Left ventricle myocardium inferior (tissue), 1 donor: ENCODE data around the gene NHEJ1. TPM values are rescaled to one million over a fixed set of nuclear protein-coding genes. Genes with fewer than 3 reads are reported as not detected.

Experiments used
- DNase-seq: peaks from one replicate; pipeline ENCODE4 v3.0.0-alpha.2; 2020
- H3K27ac ChIP-seq: fragments of 200-600 bp; replicated peaks from 2 replicates; pipeline ENCODE4 v1.8.0; 2021
- H3K27me3 ChIP-seq: fragments of 200-600 bp; 2 replicates; pipeline ENCODE4 v1.8.0; 2021; ENCODE audit warnings: low read depth
- H3K36me3 ChIP-seq: fragments of 200-600 bp; 2 replicates; pipeline ENCODE4 v1.8.0; 2021
- H3K4me1 ChIP-seq: fragments of 200-600 bp; 2 replicates; pipeline ENCODE4 v1.8.0; 2021
- H3K4me3 ChIP-seq: fragments of 200-600 bp; 2 replicates; pipeline ENCODE4 v1.8.0; 2021; ENCODE audit warnings: mild to moderate bottlenecking, moderate library complexity
- H3K9me3 ChIP-seq: fragments of 200-600 bp; replicated peaks from 2 replicates; pipeline ENCODE4 v1.8.0; 2021
- CTCF ChIP-seq: fragments of 200-600 bp; IDR thresholded peaks from 2 replicates; pipeline ENCODE4 v1.8.0; 2021; ENCODE audit warnings: antibody characterized with exemption, mild to moderate bottlenecking, borderline replicate concordance
- intact Hi-C: fragments of 100-400 bp; cut with micrococcal nuclease; formaldehyde crosslinking; loops from one replicate; pipeline ENCODE4 v1.11.0; 2022
- total RNA-seq: library from RNA; stranded (reverse); fragmentation: NEBNext Ultra II Directional; extraction: Animal tissue kit (Norgen Biotek cat#: 25700); gene quantifications from one replicate; pipeline ENCODE4 v1.2.1, GENCODE V29; 2021
- donor health status: DM: no; HTN: yes; CAD: no; lungs with severe emphysema.

NHEJ1 gene
- total RNA-seq, 1 donor from 2014 or later: 6.4 TPM

- peaks cover 36% of the 10 kb centered on the region for H3K36me3 ChIP-seq
- peaks cover 15% of the 10 kb centered on the region for H3K4me1 ChIP-seq
- no peak overlapping the region for H3K4me3 ChIP-seq
- no peak for TF ChIP-seq CTCF
- H3K27me3 ChIP-seq: no peaks in the 10 kb centered on the region
- no peak for DNase-seq
- intact Hi-C loops: no loop called here
- H3K9me3 ChIP-seq: no peaks in the 10 kb centered on the region
- no peak overlapping the region for H3K27ac ChIP-seq
Observed at GRCh38 chr2:219158025-219158424, 2.6 kb downstream of the NHEJ1 start.

GRCh38 chr2:219157396-219157795 lies 3.2 kb downstream of the NHEJ1 start:
- no peaks in the 10 kb centered on the region for H3K9me3 ChIP-seq
- no peak for TF ChIP-seq CTCF
- no peak overlapping the region for H3K27ac ChIP-seq
- intact Hi-C loops: no loop called here
- H3K4me3 ChIP-seq: no peak overlapping the region
- peaks cover 39% of the 10 kb centered on the region for H3K36me3 ChIP-seq
- no peaks in the 10 kb centered on the region for H3K27me3 ChIP-seq
- no peak for DNase-seq
- peaks cover 15% of the 10 kb centered on the region for H3K4me1 ChIP-seq

- Histone ChIP-seq H3K27ac (no peak overlapping the region), H3K9me3 (no peaks in the 10 kb centered on the region), H3K4me1 (peaks cover 6% of the 10 kb centered on the region), H3K4me3 (no peak overlapping the region), H3K27me3 (no peaks in the 10 kb centered on the region), H3K36me3 (peaks cover 50% of the 10 kb centered on the region)
- no peak for DNase-seq
- intact Hi-C loops: no loop called here
- TF ChIP-seq CTCF: peak; percentile 66
Observed at GRCh38 chr2:219155054-219155644, 5.5 kb downstream of the NHEJ1 start.

GRCh38 chr2:219149667-219150066 lies 10.9 kb downstream of the NHEJ1 start:
- H3K4me3 ChIP-seq: no peak overlapping the region
- no peak for TF ChIP-seq CTCF
- no peaks in the 10 kb centered on the region for H3K9me3 ChIP-seq
- intact Hi-C loops: loop anchor here (5.0 kb wide), 1 partner anchor 92 kb away; no protein-coding TSS in a partner anchor
- DNase-seq: no peak
- no peak overlapping the region for H3K27ac ChIP-seq
- no peaks in the 10 kb centered on the region for H3K27me3 ChIP-seq
- peaks cover 75% of the 10 kb centered on the region for H3K36me3 ChIP-seq
- peaks cover 8% of the 10 kb centered on the region for H3K4me1 ChIP-seq

- H3K27me3 ChIP-seq: no peaks in the 10 kb centered on the region
- peaks cover 95% of the 10 kb centered on the region for H3K36me3 ChIP-seq
- no peak for DNase-seq
- H3K9me3 ChIP-seq: no peaks in the 10 kb centered on the region
- H3K4me1 ChIP-seq: no peaks in the 10 kb centered on the region
- no peak overlapping the region for H3K4me3 ChIP-seq
- TF ChIP-seq CTCF: no peak
- H3K27ac ChIP-seq: no peak overlapping the region
- intact Hi-C loops: no loop called here
Observed at GRCh38 chr2:219142329-219142728, 18.3 kb downstream of the NHEJ1 start.
